DMS 273 (cell line): Measurements from ENCODE around the gene MEIKIN.
A peak's percentile ranks its signal among the peaks of the same experiment; 100 is the strongest.
"Not testable (repeated sequence)": the region's sequence is repeated elsewhere in the genome, so short reads cannot be mapped to it uniquely, and the experiment has no call there.

ENCODE experiments used
- DNase-seq: peaks from one replicate; lab custom pipeline; 2025; ENCODE audit not compliant: unreplicated experiment; lab: John Stamatoyannopoulos, UW

The MEIKIN gene

GRCh38 chr5:131913603-131914002 lies 31.9 kb downstream of the MEIKIN start:
- no peak for DNase-seq

GRCh38 chr5:131906668-131907067 lies 38.8 kb downstream of the MEIKIN start:
- DNase-seq, result no peak

- not testable (repeated sequence) for DNase-seq
Observed at GRCh38 chr5:131902266-131902665, 43.2 kb downstream of the MEIKIN start.

- DNase-seq, result no peak
Observed at GRCh38 chr5:131899686-131900085, 45.8 kb downstream of the MEIKIN start.

- DNase-seq, result no peak
Observed at GRCh38 chr5:131883984-131884383, 61.5 kb downstream of the MEIKIN start.

- no peak for DNase-seq
Observed at GRCh38 chr5:131879705-131880104, 65.8 kb downstream of the MEIKIN start.

GRCh38 chr5:131877873-131878272 lies 67.6 kb downstream of the MEIKIN start:
- DNase-seq, result peak; percentile 4

GRCh38 chr5:131871251-131871650 lies 74.2 kb downstream of the MEIKIN start:
- not testable (repeated sequence) for DNase-seq

GRCh38 chr5:131867524-131867923 lies 77.9 kb downstream of the MEIKIN start:
- no peak for DNase-seq

- DNase-seq, result no peak
Observed at GRCh38 chr5:131863700-131864099, 81.8 kb downstream of the MEIKIN start.

- no peak for DNase-seq
Observed at GRCh38 chr5:131857388-131857787, 88.1 kb downstream of the MEIKIN start.

GRCh38 chr5:131855452-131855851 lies 90.0 kb downstream of the MEIKIN start:
- DNase-seq, result no peak

- DNase-seq, result no peak
Observed at GRCh38 chr5:131854134-131854533, 91.3 kb downstream of the MEIKIN start.

GRCh38 chr5:131848662-131849061 lies 96.8 kb downstream of the MEIKIN start:
- DNase-seq, result no peak

- no peak for DNase-seq
Observed at GRCh38 chr5:131846536-131846935, 98.9 kb downstream of the MEIKIN start.

- DNase-seq, result no peak
Observed at GRCh38 chr5:131845828-131846227, 99.6 kb downstream of the MEIKIN start.

- not testable (repeated sequence) for DNase-seq
Observed at GRCh38 chr5:131842971-131843370, 102.5 kb downstream of the MEIKIN start.

- not testable (repeated sequence) for DNase-seq
Observed at GRCh38 chr5:131832702-131833101, 112.8 kb downstream of the MEIKIN start.

GRCh38 chr5:131825404-131826013 lies 120.0 kb downstream of the MEIKIN start:
- no peak for DNase-seq

GRCh38 chr5:131824631-131825030 lies 120.8 kb downstream of the MEIKIN start:
- DNase-seq, result no peak

GRCh38 chr5:131821221-131821620 lies 124.2 kb downstream of the MEIKIN start:
- no peak for DNase-seq

GRCh38 chr5:131818001-131818724 lies 127.3 kb downstream of the MEIKIN start:
- DNase-seq, result no peak

- no peak for DNase-seq
Observed at GRCh38 chr5:131814990-131815389, 130.5 kb downstream of the MEIKIN start.
